H9 (cell line): ENCODE data around the gene TTC7B. TPM values are rescaled to one million over a fixed set of nuclear protein-coding genes. Genes with fewer than 3 reads are reported as not detected.

Experiments used
- DNase-seq: peaks from one replicate; pipeline ENCODE4 v3.0.0-alpha.2; 2017
- H2AFZ ChIP-seq: one replicate; pipeline ENCODE4 v1.6.1; 2013; ENCODE audit warnings: mild to moderate bottlenecking, low read length, control low read depth, moderate library complexity
- H2AK5ac ChIP-seq: 2 replicates; pipeline ENCODE4 v1.6.1; 2013; ENCODE audit warnings: low read length, control low read depth, mixed read lengths; ENCODE audit not compliant: insufficient read length
- H2BK120ac ChIP-seq: one replicate; pipeline ENCODE4 v1.6.1; 2013; ENCODE audit warnings: low read depth, mild to moderate bottlenecking, low read length, control low read depth, inconsistent platforms; ENCODE audit not compliant: poor library complexity, severe bottlenecking
- H2BK12ac ChIP-seq: 2 replicates; pipeline ENCODE4 v1.6.1; 2013; ENCODE audit warnings: low read length, control low read depth, mixed read lengths, low read depth; ENCODE audit not compliant: insufficient read length
- H2BK15ac ChIP-seq: 2 replicates; pipeline ENCODE4 v1.6.1; 2013; ENCODE audit warnings: low read depth, low read length, control low read depth
- H2BK20ac ChIP-seq: one replicate; pipeline ENCODE4 v1.6.1; 2013; ENCODE audit warnings: low read depth, mild to moderate bottlenecking, low read length, control low read depth, inconsistent platforms; ENCODE audit not compliant: poor library complexity, severe bottlenecking
- H2BK5ac ChIP-seq: 2 replicates; pipeline ENCODE4 v1.6.1; 2013; ENCODE audit warnings: low read length, control low read depth, mixed read lengths; ENCODE audit not compliant: insufficient read length
- H3K14ac ChIP-seq: 2 replicates; pipeline ENCODE4 v1.6.1; 2013; ENCODE audit warnings: low read length, control low read depth; ENCODE audit not compliant: insufficient read depth
- H3K18ac ChIP-seq: 2 replicates; pipeline ENCODE4 v1.6.1; 2013; ENCODE audit warnings: low read depth, mild to moderate bottlenecking, mixed read lengths, low read length, control low read depth; ENCODE audit not compliant: insufficient read length
- H3K23ac ChIP-seq: 2 replicates; pipeline ENCODE4 v1.6.1; 2013; ENCODE audit warnings: low read length, control low read depth, mixed read lengths, low read depth; ENCODE audit not compliant: insufficient read length
- H3K23me2 ChIP-seq: 2 replicates; pipeline ENCODE4 v1.6.1; 2013; ENCODE audit warnings: low read depth, mild to moderate bottlenecking, mixed read lengths, low read length, control low read depth; ENCODE audit not compliant: insufficient read length, poor library complexity, severe bottlenecking
- H3K27ac ChIP-seq: 2 replicates; pipeline ENCODE4 v1.5.1; 2013; ENCODE audit warnings: low read length, control low read depth, mixed read lengths, low read depth; ENCODE audit not compliant: insufficient read length
- H3K27me3 ChIP-seq: 2 replicates; pipeline ENCODE4 v1.6.1; 2013; ENCODE audit warnings: low read length, control low read depth, inconsistent platforms; ENCODE audit not compliant: insufficient read depth
- H3K4ac ChIP-seq: 2 replicates; pipeline ENCODE4 v1.6.1; 2013; ENCODE audit warnings: low read depth, mild to moderate bottlenecking, control low read depth, inconsistent platforms, low read length, moderate library complexity
- H3K4me1 ChIP-seq: 2 replicates; pipeline ENCODE4 v1.6.1; 2013; ENCODE audit warnings: low read length, control low read depth, inconsistent platforms; ENCODE audit not compliant: insufficient read depth
- H3K4me2 ChIP-seq: 2 replicates; pipeline ENCODE4 v1.6.1; 2013; ENCODE audit warnings: low read length, control low read depth, mixed read lengths; ENCODE audit not compliant: insufficient read length, insufficient read depth
- H3K56ac ChIP-seq: 2 replicates; pipeline ENCODE4 v1.6.1; 2013; ENCODE audit warnings: low read depth, mild to moderate bottlenecking, mixed read lengths, low read length, control low read depth; ENCODE audit not compliant: insufficient read length
- H3K79me1 ChIP-seq: 2 replicates; pipeline ENCODE4 v1.6.1; 2013; ENCODE audit warnings: low read depth, mild to moderate bottlenecking, moderate library complexity, low read length, control low read depth, inconsistent platforms; ENCODE audit not compliant: insufficient read depth, poor library complexity, severe bottlenecking
- H3K79me2 ChIP-seq: 2 replicates; pipeline ENCODE4 v1.6.1; 2013; ENCODE audit warnings: low read length, control low read depth, inconsistent platforms; ENCODE audit not compliant: insufficient read depth
- H3K9ac ChIP-seq: 2 replicates; pipeline ENCODE4 v1.6.1; 2013; ENCODE audit warnings: low read length, control low read depth, mixed read lengths; ENCODE audit not compliant: insufficient read length; ENCODE audit errors: extremely low read depth
- H3K9me3 ChIP-seq: one replicate; pipeline ENCODE4 v1.6.1; 2013; ENCODE audit warnings: low read depth, low read length, inconsistent platforms; ENCODE audit not compliant: control insufficient read depth
- H3T11ph ChIP-seq: one replicate; pipeline ENCODE4 v1.6.1; 2013; ENCODE audit warnings: mild to moderate bottlenecking, low read length, control low read depth, inconsistent platforms
- H4K20me1 ChIP-seq: one replicate; pipeline ENCODE4 v1.6.1; 2013; ENCODE audit not compliant: control insufficient read depth, insufficient read length, insufficient read depth
- H4K5ac ChIP-seq: 2 replicates; pipeline ENCODE4 v1.6.1; 2013; ENCODE audit warnings: low read depth, mild to moderate bottlenecking, mixed read lengths, low read length, control low read depth; ENCODE audit not compliant: insufficient read length
- H4K8ac ChIP-seq: replicated peaks from 2 replicates; pipeline ENCODE4 v1.6.1; 2013; ENCODE audit warnings: low read length, control low read depth, mixed read lengths, low read depth; ENCODE audit not compliant: insufficient read length
- H4K91ac ChIP-seq: 2 replicates; pipeline ENCODE4 v1.6.1; 2013; ENCODE audit warnings: low read depth, mild to moderate bottlenecking, moderate library complexity, mixed read lengths, low read length, control low read depth; ENCODE audit not compliant: insufficient read length
- H3K27ac Mint-ChIP-seq, 3 experiments: 2 replicates in 2 of 3; 3 replicates in 1 of 3; pipeline ENCODE4 v1.8.0; 2020 to 2021; ENCODE audit warnings: mixed read lengths in 3 of 3, mild to moderate bottlenecking in 1 of 3, moderate library complexity in 1 of 3
- H3K27me3 Mint-ChIP-seq: 2 replicates; pipeline ENCODE4 v1.8.0; 2021; ENCODE audit warnings: low read depth, mild to moderate bottlenecking, moderate library complexity, mixed read lengths
- H3K36me3 Mint-ChIP-seq, 3 experiments: 2 replicates in 2 of 3; 3 replicates in 1 of 3; pipeline ENCODE4 v1.8.0; 2020 to 2021; ENCODE audit warnings: low read depth in 3 of 3, mixed read lengths in 3 of 3; ENCODE audit not compliant: insufficient read depth in 1 of 3
- H3K4me1 Mint-ChIP-seq, 2 experiments: 2 replicates each; pipeline ENCODE4 v1.8.0; 2020; ENCODE audit warnings: mixed read lengths in 2 of 2
- H3K4me3 Mint-ChIP-seq, 2 experiments: 2 replicates in 1 of 2; 3 replicates in 1 of 2; pipeline ENCODE4 v1.8.0; 2020 to 2021; ENCODE audit warnings: mild to moderate bottlenecking in 2 of 2, mixed read lengths in 2 of 2, moderate library complexity in 1 of 2
- H3K9me3 Mint-ChIP-seq, 2 experiments: 2 replicates in 1 of 2; 3 replicates in 1 of 2; pipeline ENCODE4 v1.8.0; 2020; ENCODE audit warnings: mild to moderate bottlenecking in 2 of 2, mixed read lengths in 2 of 2, moderate library complexity in 1 of 2
- WGBS: extraction: QIAGEN DNeasy Blood & Tissue Kit; methylation state at CpG from one replicate; pipeline ENCODE4 v1.1.7; 2013; ENCODE audit warnings: missing lambda C conversion rate, low lambda C conversion rate, mixed read lengths; ENCODE audit not compliant: insufficient read length; ENCODE audit errors: extremely low coverage; 5-methylcytosine and 5-hydroxymethylcytosine counted together
- total RNA-seq: library from RNA; stranded (reverse); gene quantifications from 2 replicates; pipeline ENCODE4 v1.2.1, GENCODE V29; 2021
- TF ChIP-seq, protein P1 (sequence below): fragments of 200-600 bp; sonication (generic); conservative IDR thresholded peaks from 3 replicates; pipeline ENCODE4 v1.8.0; 2021; ENCODE audit warnings: antibody characterized with exemption, mild to moderate bottlenecking

The TTC7B gene
- total RNA-seq, 1 experiment from 2014 or later = 33.7 TPM

GRCh38 chr14:90488256-90488655, 328.0 kb downstream of the TTC7B start:
- H2BK20ac ChIP-seq = no peak overlapping the region
- no peak for DNase-seq
- H4K20me1 ChIP-seq = no peaks in the 10 kb centered on the region
- no peak overlapping the region for H2BK12ac ChIP-seq
- no peaks in the 10 kb centered on the region for H3K23me2 ChIP-seq
- no peak overlapping the region for H2BK5ac ChIP-seq
- H3K56ac ChIP-seq = no peak overlapping the region
- no peak overlapping the region for H3K18ac ChIP-seq
- Mint-ChIP-seq H3K4me1 (peaks cover 21 to 27% of the 10 kb centered on the region in 2 experiments), H3K9me3 (no peaks in the 10 kb centered on the region), H3K27me3 (peaks cover 2% of the 10 kb centered on the region), H3K36me3 (peaks cover 0 to 3% (median 0%) of the 10 kb centered on the region in 3 experiments; a peak in 2 of 7 replicates), H3K4me3 (no peak overlapping the region), H3K27ac (no peak overlapping the region)
- H2BK120ac ChIP-seq = no peak overlapping the region
- H3K27ac ChIP-seq = no peak overlapping the region
- H4K5ac ChIP-seq = no peak overlapping the region
- H3K27me3 ChIP-seq = no peaks in the 10 kb centered on the region
- H3K79me2 ChIP-seq = no peaks in the 10 kb centered on the region
- no peak overlapping the region for H3K9ac ChIP-seq
- no peak overlapping the region for H3K4me2 ChIP-seq
- no peaks in the 10 kb centered on the region; the same call in 1 of the 2 replicates for H3K4me1 ChIP-seq
- H4K8ac ChIP-seq = no peak overlapping the region
- TF ChIP-seq, protein P1, sequence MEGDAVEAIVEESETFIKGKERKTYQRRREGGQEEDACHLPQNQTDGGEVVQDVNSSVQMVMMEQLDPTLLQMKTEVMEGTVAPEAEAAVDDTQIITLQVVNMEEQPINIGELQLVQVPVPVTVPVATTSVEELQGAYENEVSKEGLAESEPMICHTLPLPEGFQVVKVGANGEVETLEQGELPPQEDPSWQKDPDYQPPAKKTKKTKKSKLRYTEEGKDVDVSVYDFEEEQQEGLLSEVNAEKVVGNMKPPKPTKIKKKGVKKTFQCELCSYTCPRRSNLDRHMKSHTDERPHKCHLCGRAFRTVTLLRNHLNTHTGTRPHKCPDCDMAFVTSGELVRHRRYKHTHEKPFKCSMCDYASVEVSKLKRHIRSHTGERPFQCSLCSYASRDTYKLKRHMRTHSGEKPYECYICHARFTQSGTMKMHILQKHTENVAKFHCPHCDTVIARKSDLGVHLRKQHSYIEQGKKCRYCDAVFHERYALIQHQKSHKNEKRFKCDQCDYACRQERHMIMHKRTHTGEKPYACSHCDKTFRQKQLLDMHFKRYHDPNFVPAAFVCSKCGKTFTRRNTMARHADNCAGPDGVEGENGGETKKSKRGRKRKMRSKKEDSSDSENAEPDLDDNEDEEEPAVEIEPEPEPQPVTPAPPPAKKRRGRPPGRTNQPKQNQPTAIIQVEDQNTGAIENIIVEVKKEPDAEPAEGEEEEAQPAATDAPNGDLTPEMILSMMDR = no peak
- H3K14ac ChIP-seq = no peak overlapping the region; the same call in 1 of the 2 replicates
- no peak overlapping the region for H2AFZ ChIP-seq
- H2AK5ac ChIP-seq = no peak overlapping the region
- no peaks in the 10 kb centered on the region for H3K9me3 ChIP-seq
- WGBS = no CpG with 5 or more reads among the region's 5 CpGs
- H3K23ac ChIP-seq = no peak overlapping the region
- H3T11ph ChIP-seq = no peak overlapping the region
- H4K91ac ChIP-seq = no peak overlapping the region
- H3K79me1 ChIP-seq = no peaks in the 10 kb centered on the region
- H2BK15ac ChIP-seq = no peak overlapping the region
- H3K4ac ChIP-seq = no peak overlapping the region
